ENCODE measurements around the gene SLC25A33. TPM values are rescaled to one million over a fixed set of nuclear protein-coding genes. Genes with fewer than 3 reads are reported as not detected.

The SLC25A33 gene
- total and polyA plus RNA-seq, 2 donors (not counting 1 experiment from before 2014, with no cell fraction given) = 2.3 to 5.0 TPM

DNA sequence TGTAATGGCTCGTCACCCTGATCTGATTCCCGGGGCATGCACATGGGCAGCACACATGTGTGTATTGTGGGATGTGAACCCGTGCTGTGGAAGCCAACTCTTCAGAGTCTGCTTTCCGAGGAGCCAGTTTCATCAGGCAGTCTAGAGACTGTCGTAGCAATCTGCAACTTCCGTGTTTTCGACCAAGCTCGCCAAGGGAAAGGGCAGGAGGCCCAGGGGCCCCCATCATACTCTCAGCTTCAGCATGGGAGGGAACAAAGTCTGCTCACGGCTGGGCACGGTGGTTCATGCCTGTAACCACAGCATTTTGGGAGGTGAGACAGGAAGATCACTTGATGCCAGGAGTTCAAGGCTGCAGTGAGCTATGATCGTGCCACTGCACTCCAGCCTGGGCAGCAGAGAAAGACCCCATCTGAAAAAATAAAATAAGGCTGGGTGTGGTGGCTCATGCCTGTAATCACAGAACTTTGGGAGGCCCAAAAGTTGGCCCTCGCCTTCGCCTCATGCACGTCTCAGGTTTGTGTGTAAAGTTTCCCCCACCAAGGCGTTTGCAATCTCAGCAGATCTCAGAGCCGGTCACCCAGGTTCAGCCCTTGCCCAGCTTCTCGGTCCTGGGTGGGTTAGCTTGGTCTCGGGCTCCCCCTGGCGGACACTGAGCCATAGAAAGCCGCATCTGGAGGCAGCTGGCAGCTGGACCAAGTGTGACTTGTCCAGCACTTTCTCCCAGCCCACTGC lies 48.5 kb upstream of the SLC25A33 start:
- Histone ChIP-seq H2AFZ (ENCODE audit: insufficient read depth, low read depth, low read length, poor library complexity, severe bottlenecking) (no peak overlapping the region), H3K79me2 (ENCODE audit: control insufficient read depth, insufficient read depth, low read length) (no peaks in the 10 kb centered on the region), H3K4me2 (replicated peaks; ENCODE audit: low read depth, low read length, poor library complexity, severe bottlenecking) (no peak overlapping the region), H3K27ac (ENCODE audit: low read length in 2 of 2) (no peak overlapping the region), H3K36me3 (replicated peaks in 1 of 2; ENCODE audit: control extremely low read depth in 1 of 2, control insufficient read depth in 1 of 2, extremely low read depth in 1 of 2, insufficient read depth in 2 of 2, low read length in 1 of 2) (no peaks in the 10 kb centered on the region), H3K4me3 (ENCODE audit: control extremely low read depth in 1 of 5, extremely low read depth in 1 of 5, insufficient read depth in 1 of 5, low read depth in 2 of 5, low read length in 4 of 5) (no peak overlapping the region), H4K20me1 (ENCODE audit: control insufficient read depth, insufficient read depth, low read length, poor library complexity, severe bottlenecking) (no peaks in the 10 kb centered on the region), H3K27me3 (replicated peaks in 1 of 4; ENCODE audit: control extremely low read depth in 1 of 4, control insufficient read depth in 3 of 4, insufficient read depth in 4 of 4, low read length in 3 of 4) (peaks cover 0 to 10% (median 2%) of the 10 kb centered on the region in 4 experiments), H3K9me3 (ENCODE audit: control extremely low read depth in 1 of 3, control insufficient read depth in 2 of 3, insufficient read depth in 1 of 3, low read length in 2 of 3) (no peaks in the 10 kb centered on the region), H3K4me1 (ENCODE audit: control insufficient read depth in 2 of 2, insufficient read depth in 2 of 2, low read length in 2 of 2) (peaks cover 9% of the 10 kb centered on the region in 2 donors), H3K9ac (ENCODE audit: low read length) (no peak overlapping the region)
- peak; percentile 84 for ATAC-seq (ENCODE audit: low read depth)
- peak; percentile 82 for DNase-seq
- Mint-ChIP-seq H3K27ac (peak overlapping the region; percentile 13), H3K27me3 (peaks cover 20% of the 10 kb centered on the region), H3K4me1 (peaks cover 6% of the 10 kb centered on the region), H3K4me3 (no peak overlapping the region), H3K9me3 (ENCODE audit: insufficient read depth) (no peaks in the 10 kb centered on the region)
- WGBS (ENCODE audit: insufficient coverage) = 52% methylated on average over 19 of the region's 20 CpGs
- intact Hi-C loops (cut with micrococcal nuclease) = loop anchor here (1.0 kb wide), 2 partner anchors 223 to 294 kb away; no protein-coding TSS in a partner anchor
- ChIA-PET CTCF (interaction anchor here (0.6 to 8.6 kb wide), 42 partner anchors 9 to 849 kb away, joined by 3 to 239 read pairs (median 4); partner anchors contain the start of genes H6PD and SPSB1), POLR2A (interaction anchor here (0.7 to 1.1 kb wide), 2 partner anchors 35 to 201 kb away, joined by 6 to 8 read pairs; no protein-coding TSS in a partner anchor)
- TF ChIP-seq EZH2 (IDR thresholded peaks at IDR 0.05; ENCODE audit: borderline replicate concordance, insufficient read depth, low read depth, low read length, poor library complexity, severe bottlenecking) = no peak
- TF ChIP-seq, protein P1, sequence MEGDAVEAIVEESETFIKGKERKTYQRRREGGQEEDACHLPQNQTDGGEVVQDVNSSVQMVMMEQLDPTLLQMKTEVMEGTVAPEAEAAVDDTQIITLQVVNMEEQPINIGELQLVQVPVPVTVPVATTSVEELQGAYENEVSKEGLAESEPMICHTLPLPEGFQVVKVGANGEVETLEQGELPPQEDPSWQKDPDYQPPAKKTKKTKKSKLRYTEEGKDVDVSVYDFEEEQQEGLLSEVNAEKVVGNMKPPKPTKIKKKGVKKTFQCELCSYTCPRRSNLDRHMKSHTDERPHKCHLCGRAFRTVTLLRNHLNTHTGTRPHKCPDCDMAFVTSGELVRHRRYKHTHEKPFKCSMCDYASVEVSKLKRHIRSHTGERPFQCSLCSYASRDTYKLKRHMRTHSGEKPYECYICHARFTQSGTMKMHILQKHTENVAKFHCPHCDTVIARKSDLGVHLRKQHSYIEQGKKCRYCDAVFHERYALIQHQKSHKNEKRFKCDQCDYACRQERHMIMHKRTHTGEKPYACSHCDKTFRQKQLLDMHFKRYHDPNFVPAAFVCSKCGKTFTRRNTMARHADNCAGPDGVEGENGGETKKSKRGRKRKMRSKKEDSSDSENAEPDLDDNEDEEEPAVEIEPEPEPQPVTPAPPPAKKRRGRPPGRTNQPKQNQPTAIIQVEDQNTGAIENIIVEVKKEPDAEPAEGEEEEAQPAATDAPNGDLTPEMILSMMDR (IDR thresholded peaks at IDR 0.05) = peak; percentile 94

DNA sequence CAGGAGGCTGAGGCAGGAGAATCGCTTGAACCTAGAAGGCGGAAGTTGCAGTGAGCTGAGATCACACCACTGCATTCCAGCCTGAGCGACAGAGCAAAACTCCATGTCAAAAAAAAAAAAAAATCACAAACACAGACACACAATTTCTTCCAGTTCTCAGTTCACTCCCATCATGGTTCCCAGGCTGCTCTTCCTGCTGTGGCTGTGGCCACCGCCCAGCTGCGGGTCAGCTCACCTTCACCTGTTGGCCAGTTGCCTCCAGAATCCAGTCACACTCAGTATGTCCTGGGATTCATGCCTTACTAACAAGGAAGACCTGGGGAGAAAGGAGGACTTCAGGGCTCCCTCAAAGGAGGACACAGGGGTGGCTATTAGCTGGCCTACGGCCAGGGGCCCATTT lies 45.9 kb upstream of the SLC25A33 start:
- 100% methylated on average over 5 of the region's 6 CpGs for WGBS (ENCODE audit: insufficient coverage)
- TF ChIP-seq EZH2 (IDR thresholded peaks at IDR 0.05; ENCODE audit: borderline replicate concordance, insufficient read depth, low read depth, low read length, poor library complexity, severe bottlenecking) = no peak
- TF ChIP-seq, protein P1 (IDR thresholded peaks at IDR 0.05) = no peak
- ATAC-seq (ENCODE audit: low read depth) = no peak
- H3K4me2 ChIP-seq (replicated peaks; ENCODE audit: low read depth, low read length, poor library complexity, severe bottlenecking) = no peak overlapping the region
- peaks cover 8% of the 10 kb centered on the region for H3K4me1 Mint-ChIP-seq
- intact Hi-C loops (cut with micrococcal nuclease) = no loop called here
- H3K27me3 Mint-ChIP-seq = peaks cover 14% of the 10 kb centered on the region
- no peaks in the 10 kb centered on the region for H3K79me2 ChIP-seq (ENCODE audit: control insufficient read depth, insufficient read depth, low read length)
- no peaks in the 10 kb centered on the region for H3K36me3 ChIP-seq (replicated peaks in 1 of 2; ENCODE audit: control extremely low read depth in 1 of 2, control insufficient read depth in 1 of 2, extremely low read depth in 1 of 2, insufficient read depth in 2 of 2, low read length in 1 of 2)
- no peaks in the 10 kb centered on the region for H4K20me1 ChIP-seq (ENCODE audit: control insufficient read depth, insufficient read depth, low read length, poor library complexity, severe bottlenecking)
- H3K27me3 ChIP-seq (replicated peaks in 1 of 4; ENCODE audit: control extremely low read depth in 1 of 4, control insufficient read depth in 3 of 4, insufficient read depth in 4 of 4, low read length in 3 of 4) = peaks cover 0 to 6% (median 2%) of the 10 kb centered on the region in 4 experiments
- no peak overlapping the region for H3K27ac ChIP-seq (ENCODE audit: low read length in 2 of 2)
- H2AFZ ChIP-seq (ENCODE audit: insufficient read depth, low read depth, low read length, poor library complexity, severe bottlenecking) = no peak overlapping the region
- no peak overlapping the region for H3K9ac ChIP-seq (ENCODE audit: low read length)
- H3K9me3 ChIP-seq (ENCODE audit: control extremely low read depth in 1 of 3, control insufficient read depth in 2 of 3, insufficient read depth in 1 of 3, low read length in 2 of 3) = no peaks in the 10 kb centered on the region
- H3K4me3 ChIP-seq (ENCODE audit: control extremely low read depth in 1 of 5, extremely low read depth in 1 of 5, insufficient read depth in 1 of 5, low read depth in 2 of 5, low read length in 4 of 5) = no peak overlapping the region
- no peaks in the 10 kb centered on the region for H3K9me3 Mint-ChIP-seq (ENCODE audit: insufficient read depth)
- no peak overlapping the region for H3K27ac Mint-ChIP-seq
- POLR2A ChIA-PET = no interaction called here
- CTCF ChIA-PET = interaction anchor here (0.6 to 8.6 kb wide), 8 partner anchors 74 to 382 kb away, joined by 3 to 239 read pairs (median 6); partner anchors contain the start of gene SPSB1
- DNase-seq = no peak
- peaks cover 9 to 10% of the 10 kb centered on the region in 2 donors for H3K4me1 ChIP-seq (ENCODE audit: control insufficient read depth in 2 of 2, insufficient read depth in 2 of 2, low read length in 2 of 2)
- H3K4me3 Mint-ChIP-seq = no peak overlapping the region

Measured in B cell (primary cell).